Activated naive CD8-positive, alpha-beta T cell (primary cell): ENCODE results near the gene KEAP1.
"Not testable (repeated sequence)": the region's sequence is repeated elsewhere in the genome, so short reads cannot be mapped to it uniquely, and the experiment has no call there.

Source experiments
- H3K27ac Mint-ChIP-seq: one replicate; pipeline ENCODE4 v1.8.0; 2021; ENCODE audit warnings: mixed read lengths
- H3K27me3 Mint-ChIP-seq: one replicate; pipeline ENCODE4 v1.8.0; 2021; ENCODE audit warnings: mixed read lengths
- H3K36me3 Mint-ChIP-seq: one replicate; pipeline ENCODE4 v1.8.0; 2021; ENCODE audit warnings: mixed read lengths
- H3K4me1 Mint-ChIP-seq: one replicate; pipeline ENCODE4 v1.8.0; 2021; ENCODE audit warnings: low read depth, mixed read lengths
- H3K4me3 Mint-ChIP-seq: one replicate; pipeline ENCODE4 v1.8.0; 2021; ENCODE audit warnings: mild to moderate bottlenecking, mixed read lengths
- H3K9me3 Mint-ChIP-seq: one replicate; pipeline ENCODE4 v1.8.0; 2021; ENCODE audit warnings: low read depth, mixed read lengths

KEAP1 gene

GRCh38 chr19:10537668-10538067, 34.5 kb upstream of the KEAP1 start:
- Mint-ChIP-seq H3K4me3 (no peak overlapping the region), H3K4me1 (no peaks in the 10 kb centered on the region), H3K9me3 (no peaks in the 10 kb centered on the region), H3K27me3 (peaks cover 7% of the 10 kb centered on the region), H3K27ac (no peak overlapping the region), H3K36me3 (no peaks in the 10 kb centered on the region)

GRCh38 chr19:10535613-10536012, 32.5 kb upstream of the KEAP1 start:
- H3K4me3 Mint-ChIP-seq, result no peak overlapping the region

GRCh38 chr19:10533646-10534386, 30.7 kb upstream of the KEAP1 start:
- Mint-ChIP-seq H3K4me1 (no peaks in the 10 kb centered on the region), H3K4me3 (no peak overlapping the region), H3K27me3 (peaks cover 4% of the 10 kb centered on the region), H3K27ac (no peak overlapping the region), H3K36me3 (no peaks in the 10 kb centered on the region), H3K9me3 (no peaks in the 10 kb centered on the region)

More at GRCh38 chr19:10535613-10536012, 32.5 kb upstream of the KEAP1 start:
- Mint-ChIP-seq H3K4me1 (no peaks in the 10 kb centered on the region), H3K36me3 (no peaks in the 10 kb centered on the region), H3K27ac (no peak overlapping the region), H3K27me3 (peaks cover 7% of the 10 kb centered on the region), H3K9me3 (no peaks in the 10 kb centered on the region)

- no peak overlapping the region for H3K4me3 Mint-ChIP-seq
- H3K27me3 Mint-ChIP-seq, result peaks cover 2% of the 10 kb centered on the region
- no peaks in the 10 kb centered on the region for H3K36me3 Mint-ChIP-seq
- no peaks in the 10 kb centered on the region for H3K4me1 Mint-ChIP-seq
- no peaks in the 10 kb centered on the region for H3K9me3 Mint-ChIP-seq
- no peak overlapping the region for H3K27ac Mint-ChIP-seq
These were observed 29.3 kb upstream of the KEAP1 start for GRCh38 chr19:10532457-10532856.

GRCh38 chr19:10526887-10527286, 23.7 kb upstream of the KEAP1 start:
- not testable (repeated sequence) for H3K27ac Mint-ChIP-seq, H3K4me3 Mint-ChIP-seq, H3K36me3 Mint-ChIP-seq, H3K4me1 Mint-ChIP-seq, H3K9me3 Mint-ChIP-seq, H3K27me3 Mint-ChIP-seq

GRCh38 chr19:10525636-10526035, 22.5 kb upstream of the KEAP1 start:
- Mint-ChIP-seq H3K36me3 (no peaks in the 10 kb centered on the region), H3K4me3 (no peak overlapping the region), H3K27me3 (no peaks in the 10 kb centered on the region), H3K27ac (no peak overlapping the region), H3K9me3 (no peaks in the 10 kb centered on the region), H3K4me1 (no peaks in the 10 kb centered on the region)

GRCh38 chr19:10523135-10523636, 20.0 kb upstream of the KEAP1 start:
- H3K36me3 Mint-ChIP-seq, result no peaks in the 10 kb centered on the region
- H3K27ac Mint-ChIP-seq, result no peak overlapping the region
- H3K9me3 Mint-ChIP-seq, result no peaks in the 10 kb centered on the region
- no peak overlapping the region for H3K4me3 Mint-ChIP-seq
- peaks cover 12% of the 10 kb centered on the region for H3K4me1 Mint-ChIP-seq
- peaks cover 11% of the 10 kb centered on the region for H3K27me3 Mint-ChIP-seq

GRCh38 chr19:10521461-10522171, 18.5 kb upstream of the KEAP1 start:
- Mint-ChIP-seq H3K27ac (no peak overlapping the region), H3K36me3 (no peaks in the 10 kb centered on the region), H3K9me3 (no peaks in the 10 kb centered on the region), H3K4me1 (peaks cover 18% of the 10 kb centered on the region), H3K27me3 (peaks cover 17% of the 10 kb centered on the region), H3K4me3 (no peak overlapping the region)

- Mint-ChIP-seq H3K36me3 (no peaks in the 10 kb centered on the region), H3K27ac (no peak overlapping the region), H3K4me1 (peaks cover 22% of the 10 kb centered on the region), H3K9me3 (no peaks in the 10 kb centered on the region), H3K4me3 (no peak overlapping the region), H3K27me3 (peaks cover 21% of the 10 kb centered on the region)
These were observed 17.6 kb upstream of the KEAP1 start for GRCh38 chr19:10520652-10521318.

GRCh38 chr19:10519421-10519820, 16.3 kb upstream of the KEAP1 start:
- no peaks in the 10 kb centered on the region for H3K36me3 Mint-ChIP-seq
- no peak overlapping the region for H3K27ac Mint-ChIP-seq
- H3K4me1 Mint-ChIP-seq, result peaks cover 23% of the 10 kb centered on the region
- H3K9me3 Mint-ChIP-seq, result no peaks in the 10 kb centered on the region
- H3K4me3 Mint-ChIP-seq, result peak overlapping the region; percentile 33
- peaks cover 27% of the 10 kb centered on the region for H3K27me3 Mint-ChIP-seq

- H3K4me1 Mint-ChIP-seq, result peaks cover 23% of the 10 kb centered on the region
- H3K9me3 Mint-ChIP-seq, result no peaks in the 10 kb centered on the region
- H3K27ac Mint-ChIP-seq, result no peak overlapping the region
- no peaks in the 10 kb centered on the region for H3K36me3 Mint-ChIP-seq
- H3K27me3 Mint-ChIP-seq, result peaks cover 28% of the 10 kb centered on the region
- H3K4me3 Mint-ChIP-seq, result peak overlapping the region; percentile 74
These were observed 15.5 kb upstream of the KEAP1 start for GRCh38 chr19:10518444-10519361.

GRCh38 chr19:10517760-10518443, 14.7 kb upstream of the KEAP1 start:
- no peaks in the 10 kb centered on the region for H3K36me3 Mint-ChIP-seq
- peaks cover 36% of the 10 kb centered on the region for H3K27me3 Mint-ChIP-seq
- no peaks in the 10 kb centered on the region for H3K9me3 Mint-ChIP-seq
- peak overlapping the region; percentile 74 for H3K4me3 Mint-ChIP-seq
- peaks cover 28% of the 10 kb centered on the region for H3K4me1 Mint-ChIP-seq
- no peak overlapping the region for H3K27ac Mint-ChIP-seq

- no peaks in the 10 kb centered on the region for H3K36me3 Mint-ChIP-seq
- H3K9me3 Mint-ChIP-seq, result no peaks in the 10 kb centered on the region
- H3K4me3 Mint-ChIP-seq, result peak within 1 kb of the TSS; percentile 80
- H3K27me3 Mint-ChIP-seq, result peaks cover 36% of the 10 kb centered on the region
- H3K27ac Mint-ChIP-seq, result no peak within 1 kb of the TSS
- peaks cover 28% of the 10 kb centered on the region for H3K4me1 Mint-ChIP-seq
These were observed 14.2 kb upstream of the KEAP1 start, which contains the start of gene S1PR5 for GRCh38 chr19:10517361-10517759. S1PR5 (minus strand) TSS chr19:10517447; CDS start chr19:10515011, 2,436 bp downstream.
